Measurements from ENCODE around the gene MRPS27. TPM values are rescaled to one million over a fixed set of nuclear protein-coding genes. Genes with fewer than 3 reads are reported as not detected.

MRPS27 gene
- total RNA-seq, 4 donors from 2014 or later = 48.7 to 63.7 (median 51.9) TPM

DNA sequence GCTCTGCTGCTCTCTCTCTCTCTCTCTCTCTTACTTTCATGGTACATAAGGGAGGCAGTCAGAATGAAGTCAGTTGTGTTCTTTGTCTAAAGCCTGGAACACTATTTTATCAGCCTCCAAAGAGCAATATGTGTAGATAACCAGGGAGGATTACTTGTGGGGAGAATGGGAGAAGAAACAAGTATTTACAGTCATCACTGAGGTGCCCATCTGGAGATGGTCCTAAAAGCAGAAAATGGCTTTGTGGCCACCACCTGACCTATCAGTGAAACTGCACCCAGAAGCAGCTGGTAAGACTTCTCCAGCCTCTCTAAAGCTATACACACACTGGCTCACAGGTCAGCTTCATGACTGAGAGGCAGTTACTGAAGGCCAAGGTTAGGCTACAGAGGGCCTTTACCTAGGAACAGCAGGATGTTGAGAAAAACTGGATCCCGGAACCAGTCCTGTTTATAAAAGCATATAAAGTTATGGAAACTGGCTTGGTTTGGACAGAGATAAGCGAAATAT is 75.1 kb downstream of the MRPS27 start:
- H3K4me1 ChIP-seq = peaks cover 27% of the 10 kb centered on the region
- 93% methylated on average over 2 of the region's 2 CpGs for WGBS

DNA sequence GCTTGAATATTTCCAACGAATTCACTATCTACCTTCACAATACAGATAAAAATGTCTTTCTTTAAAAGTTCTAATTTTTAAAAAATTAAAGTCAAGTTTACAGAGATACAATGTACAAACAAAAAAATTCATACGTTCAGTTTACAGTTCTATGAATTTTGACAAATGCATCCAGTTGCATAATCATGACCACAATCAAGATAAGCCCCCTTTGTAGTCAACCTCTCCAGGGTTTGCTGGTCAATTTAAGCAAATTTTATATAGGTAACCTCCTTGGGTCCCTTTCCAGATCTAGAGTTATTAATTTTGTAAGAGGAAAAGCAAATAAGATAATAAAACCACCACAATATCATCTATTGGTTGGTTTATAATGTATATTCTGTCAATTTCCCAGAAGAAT is 76.3 kb downstream of the MRPS27 start:
- Histone ChIP-seq H3K4me1 (peaks cover 25% of the 10 kb centered on the region), H3K36me3 (no peaks in the 10 kb centered on the region)
- WGBS = 97% methylated on average over 2 of the region's 2 CpGs

More for the DNA sequence above, 75.1 kb downstream of the MRPS27 start:
- no peaks in the 10 kb centered on the region for H3K36me3 ChIP-seq
- no peaks in the 10 kb centered on the region for H3K27me3 ChIP-seq
- no peak overlapping the region for H3K27ac ChIP-seq
- H3K4me3 ChIP-seq = no peak overlapping the region
- TF ChIP-seq POLR2AphosphoS5 (IDR thresholded peaks at IDR 0.05) = no peak
- TF ChIP-seq POLR2A (IDR thresholded peaks at IDR 0.05) = no peak
- no peak for TF ChIP-seq CTCF (IDR thresholded peaks at IDR 0.05)
- no peak for TF ChIP-seq EP300 (IDR thresholded peaks at IDR 0.05)
- no peak for DNase-seq (ENCODE audit: low spot score in 2 of 2)
- no peaks in the 10 kb centered on the region for H3K9me3 ChIP-seq

DNA sequence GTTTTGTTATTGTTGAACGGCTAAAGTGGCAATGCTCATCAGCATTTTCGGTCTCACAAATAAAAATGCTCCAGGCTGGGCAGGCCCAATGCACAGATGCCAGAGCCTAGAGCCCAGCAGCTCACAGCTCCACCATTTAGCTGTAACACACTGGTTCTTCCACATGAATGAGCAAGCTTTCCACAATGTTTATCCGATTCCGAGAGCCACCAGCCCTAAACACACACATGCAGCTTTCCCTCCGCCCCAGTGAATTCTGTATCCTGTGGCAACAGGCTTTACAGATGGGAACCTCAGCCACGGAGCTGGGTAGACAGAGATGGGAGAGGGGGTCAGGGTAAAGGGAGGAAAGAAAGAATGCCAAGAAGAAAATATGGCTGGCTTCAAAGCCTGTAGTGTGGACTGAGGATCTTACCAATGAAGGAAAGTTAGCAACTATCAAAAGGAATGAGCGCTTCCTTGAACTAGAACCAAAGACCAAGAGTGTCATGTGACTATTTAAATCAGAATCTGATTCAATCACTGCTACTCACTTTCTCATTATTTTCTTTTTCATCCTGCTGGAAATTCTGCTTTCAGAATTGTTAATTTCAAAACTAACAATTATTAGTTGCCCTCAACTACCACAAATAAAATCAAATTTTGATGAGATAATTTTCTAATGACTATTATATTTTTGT is 77.1 kb downstream of the MRPS27 start:
- no peaks in the 10 kb centered on the region for H3K9me3 ChIP-seq
- TF ChIP-seq POLR2AphosphoS5 (IDR thresholded peaks at IDR 0.05) (no peak), EP300 (IDR thresholded peaks at IDR 0.05) (no peak), POLR2A (IDR thresholded peaks at IDR 0.05) (no peak), CTCF (IDR thresholded peaks at IDR 0.05) (no peak)
- no peaks in the 10 kb centered on the region for H3K27me3 ChIP-seq
- peaks cover 20% of the 10 kb centered on the region for H3K4me1 ChIP-seq
- H3K36me3 ChIP-seq = peaks cover under 1% of the 10 kb centered on the region
- WGBS = 96% methylated on average over 7 of the region's 7 CpGs
- DNase-seq (ENCODE audit: low spot score in 2 of 2) = no peak
- H3K4me3 ChIP-seq = no peak overlapping the region
- no peak overlapping the region for H3K27ac ChIP-seq

More for the DNA sequence above, 76.3 kb downstream of the MRPS27 start:
- H3K4me3 ChIP-seq = no peak overlapping the region
- TF ChIP-seq CTCF (IDR thresholded peaks at IDR 0.05) (no peak), POLR2A (IDR thresholded peaks at IDR 0.05) (no peak), EP300 (IDR thresholded peaks at IDR 0.05) (no peak), POLR2AphosphoS5 (IDR thresholded peaks at IDR 0.05) (no peak)
- H3K9me3 ChIP-seq = no peaks in the 10 kb centered on the region
- H3K27me3 ChIP-seq = no peaks in the 10 kb centered on the region
- no peak overlapping the region for H3K27ac ChIP-seq
- DNase-seq (ENCODE audit: low spot score in 2 of 2) = no peak

DNA sequence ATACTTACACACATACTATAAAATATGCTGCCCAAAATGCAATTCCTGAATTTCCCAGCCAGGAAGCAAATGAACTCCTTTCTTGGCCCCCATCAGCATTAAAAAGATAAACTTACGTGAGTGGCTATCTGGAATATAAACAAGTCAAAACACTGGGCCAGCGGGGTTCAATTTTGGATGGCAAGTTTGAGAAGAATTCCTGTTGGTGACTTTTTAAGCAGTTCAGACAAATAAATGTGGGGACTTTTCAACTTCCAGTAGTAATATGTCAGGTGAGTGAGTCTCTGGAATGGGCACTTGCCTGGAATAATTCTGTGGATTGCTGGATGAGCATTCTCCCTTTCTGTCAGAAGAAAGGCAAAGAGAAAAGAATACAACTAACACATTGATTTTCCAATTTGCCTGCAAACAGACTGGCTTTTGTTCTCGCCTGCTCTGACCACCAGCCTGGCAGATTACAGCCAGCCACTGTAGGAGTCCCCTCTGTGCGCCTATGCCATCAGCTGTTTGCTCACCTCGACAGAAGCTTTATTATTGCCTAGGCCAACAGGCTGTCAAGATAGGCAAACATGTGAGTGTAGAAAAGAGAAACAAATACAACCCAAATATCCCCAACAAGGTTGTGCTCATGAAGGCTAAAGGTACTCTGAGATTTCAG is 78.6 kb downstream of the MRPS27 start:
- Histone ChIP-seq H3K4me1 (peaks cover 6% of the 10 kb centered on the region), H3K27ac (no peak overlapping the region), H3K36me3 (peaks cover 12% of the 10 kb centered on the region), H3K27me3 (no peaks in the 10 kb centered on the region), H3K9me3 (no peaks in the 10 kb centered on the region), H3K4me3 (no peak overlapping the region)
- 83% methylated on average over 5 of the region's 5 CpGs for whole genome bisulfite sequencing
- no peak for DNase-seq (ENCODE audit: low spot score in 2 of 2)
- TF ChIP-seq EP300 (IDR thresholded peaks at IDR 0.05) (no peak), POLR2AphosphoS5 (IDR thresholded peaks at IDR 0.05) (no peak), POLR2A (IDR thresholded peaks at IDR 0.05) (no peak), CTCF (IDR thresholded peaks at IDR 0.05) (no peak)

DNA sequence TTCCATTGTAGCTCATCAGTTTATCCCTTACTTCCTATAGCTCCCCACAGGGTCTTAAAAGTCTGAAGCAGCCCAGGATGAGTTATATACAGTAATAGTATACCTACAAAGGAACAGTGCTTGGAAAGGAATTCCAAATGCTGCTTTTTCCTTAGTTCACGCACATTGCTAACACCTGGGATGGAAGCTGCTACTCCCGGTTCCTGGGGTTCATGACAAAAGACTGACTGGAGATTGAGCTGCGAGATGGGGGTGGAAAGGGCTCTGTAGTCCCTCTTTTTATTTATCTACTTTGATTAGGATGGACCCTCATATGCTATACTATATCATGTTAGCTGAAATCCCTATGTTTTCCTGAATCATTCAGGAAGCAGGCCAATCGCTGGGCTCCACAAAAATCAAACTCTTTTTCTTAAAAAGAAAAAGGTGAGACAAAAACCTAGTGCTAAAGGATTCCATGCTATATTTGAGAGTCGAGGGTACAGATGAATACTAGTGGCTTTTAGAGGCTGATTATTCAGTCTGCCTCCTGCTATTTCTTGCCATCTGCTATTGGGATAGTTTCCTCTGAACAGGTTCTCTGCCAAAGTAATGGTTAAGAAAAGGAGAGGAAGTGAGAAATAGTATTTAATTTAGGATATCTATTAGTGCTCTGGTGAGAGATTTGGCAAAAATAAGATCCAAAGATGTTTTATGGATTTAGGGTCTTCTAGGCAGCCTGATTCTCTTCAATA is 81.2 kb downstream of the MRPS27 start:
- peaks cover 16% of the 10 kb centered on the region for H3K36me3 ChIP-seq
- H3K4me3 ChIP-seq = no peak overlapping the region
- no peak overlapping the region for H3K27ac ChIP-seq
- H3K4me1 ChIP-seq = peaks cover 12% of the 10 kb centered on the region
- WGBS = 87% methylated on average over 5 of the region's 5 CpGs
- no peaks in the 10 kb centered on the region for H3K9me3 ChIP-seq
- TF ChIP-seq EP300 (IDR thresholded peaks at IDR 0.05) (no peak), POLR2AphosphoS5 (IDR thresholded peaks at IDR 0.05) (no peak), POLR2A (IDR thresholded peaks at IDR 0.05) (no peak), CTCF (IDR thresholded peaks at IDR 0.05) (no peak)
- no peaks in the 10 kb centered on the region for H3K27me3 ChIP-seq
- DNase-seq (ENCODE audit: low spot score in 2 of 2) = no peak
